Activated CD8-positive, alpha-beta memory T cell treated with anti-CD3 and anti-CD28 coated beads, Interleukin-2, amount 10 ng/mL, durations not matched to agents 7 days and 5 days (primary cell): Measurements from ENCODE around the gene GNLY. TPM values are rescaled to one million over a fixed set of nuclear protein-coding genes. Genes with fewer than 3 reads are reported as not detected.
"Not testable (repeated sequence)": the region's sequence is repeated elsewhere in the genome, so short reads cannot be mapped to it uniquely, and the experiment has no call there.

Source experiments
- ATAC-seq: fragments of 150-1000 bp; cut with Tn5 transposase; one replicate; pipeline ENCODE4 v1.10.0; 2021; ENCODE audit warnings: moderate library complexity
- CTCF ChIA-PET: fragments of 350-600 bp; sonication (Branson Sonifier 250); formaldehyde crosslinking; loops from one replicate; lab custom pipeline; 2021; ENCODE audit warnings: antibody characterized with exemption; lab: Charles Lee
- DNase-seq: peaks from one replicate; pipeline ENCODE4 v3.0.0-alpha.2; 2020
- H3K27ac Mint-ChIP-seq: one replicate; pipeline ENCODE4 v1.8.0; 2021; ENCODE audit warnings: mild to moderate bottlenecking, mixed read lengths
- H3K27me3 Mint-ChIP-seq: one replicate; pipeline ENCODE4 v1.8.0; 2021; ENCODE audit warnings: mixed read lengths
- H3K36me3 Mint-ChIP-seq: one replicate; pipeline ENCODE4 v1.8.0; 2021; ENCODE audit warnings: mild to moderate bottlenecking, mixed read lengths
- H3K4me1 Mint-ChIP-seq: one replicate; pipeline ENCODE4 v1.8.0; 2021; ENCODE audit warnings: mixed read lengths
- H3K4me3 Mint-ChIP-seq: one replicate; pipeline ENCODE4 v1.8.0; 2021; ENCODE audit warnings: mild to moderate bottlenecking, moderate library complexity, mixed read lengths
- H3K9me3 Mint-ChIP-seq: one replicate; pipeline ENCODE4 v1.8.0; 2022; ENCODE audit warnings: low read depth, mixed read lengths
- total RNA-seq, 2 experiments: library from RNA; stranded (reverse); gene quantifications; one replicate each; pipeline ENCODE4 v1.2.3, GENCODE V29; 2021

Gene GNLY
- total RNA-seq, 2 experiments from 2014 or later, result 364 to 1,915 TPM

GRCh38 chr2:85657399-85657798, 36.8 kb upstream of the GNLY start:
- not testable (repeated sequence) for H3K9me3 Mint-ChIP-seq, H3K27ac Mint-ChIP-seq, ATAC-seq, H3K27me3 Mint-ChIP-seq, DNase-seq, H3K4me3 Mint-ChIP-seq
- CTCF ChIA-PET, result interaction anchor here (1.0 to 3.8 kb wide), 4 partner anchors 9 to 156 kb away, joined by 3 to 15 read pairs (median 4); no protein-coding TSS in a partner anchor
- Mint-ChIP-seq H3K4me1 (peaks cover 24% of the 10 kb centered on the region), H3K36me3 (peaks cover 14% of the 10 kb centered on the region)

DNA sequence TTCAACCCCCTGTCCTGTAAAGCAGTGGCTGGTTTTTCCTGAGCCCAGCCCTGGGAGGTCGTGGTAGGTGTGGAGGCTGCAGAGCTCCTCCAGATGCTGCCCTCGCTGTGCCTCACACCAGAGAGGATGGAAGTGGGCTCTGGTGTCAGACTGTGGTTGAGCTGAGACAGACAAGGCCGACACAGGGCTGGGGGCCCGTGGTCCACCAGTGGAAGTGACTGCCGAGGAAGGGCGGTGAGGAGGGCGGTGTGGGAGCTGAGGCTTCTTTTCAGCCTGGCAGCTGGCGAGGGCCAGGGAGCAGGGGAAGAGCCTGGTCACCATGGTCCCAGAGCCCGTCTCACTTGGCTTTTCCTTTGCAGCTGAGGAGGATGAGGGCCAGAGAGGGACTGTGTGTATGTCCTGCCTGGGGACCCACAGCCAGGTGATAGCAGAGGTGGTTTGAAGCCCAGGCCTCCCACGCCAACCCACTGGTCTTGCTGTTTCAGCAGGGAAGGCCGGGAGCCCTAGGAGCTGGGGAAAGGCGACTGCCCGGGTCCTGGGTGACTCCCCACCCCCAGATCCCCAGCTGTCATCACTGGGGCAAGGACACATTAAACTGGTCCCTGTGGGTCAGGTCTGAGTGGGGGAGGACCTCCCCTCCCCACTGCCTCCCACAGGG, 34.7 kb upstream of the GNLY start:
- no peaks in the 10 kb centered on the region for H3K9me3 Mint-ChIP-seq
- peak overlapping the region; percentile 29 for H3K27ac Mint-ChIP-seq
- no peaks in the 10 kb centered on the region for H3K27me3 Mint-ChIP-seq
- no peak overlapping the region for H3K4me3 Mint-ChIP-seq
- peak; percentile 78 for ATAC-seq
- peaks cover 20% of the 10 kb centered on the region for H3K4me1 Mint-ChIP-seq
- CTCF ChIA-PET, result interaction anchor here (0.9 to 3.8 kb wide), 13 partner anchors 9 to 168 kb away, joined by 3 to 15 read pairs (median 4); no protein-coding TSS in a partner anchor
- H3K36me3 Mint-ChIP-seq, result peaks cover 5% of the 10 kb centered on the region
- peak; percentile 69 for DNase-seq

- H3K27me3 Mint-ChIP-seq, H3K36me3 Mint-ChIP-seq, H3K4me3 Mint-ChIP-seq, H3K9me3 Mint-ChIP-seq, ATAC-seq, H3K27ac Mint-ChIP-seq, DNase-seq: not testable (repeated sequence)
- CTCF ChIA-PET, result interaction anchor here (0.7 to 1.9 kb wide), 4 partner anchors 16 to 154 kb away, joined by 3 to 6 read pairs (median 4); no protein-coding TSS in a partner anchor
- H3K4me1 Mint-ChIP-seq, result peaks cover 20% of the 10 kb centered on the region
Measured at GRCh38 chr2:85660301-85660700, 33.9 kb upstream of the GNLY start.

DNA sequence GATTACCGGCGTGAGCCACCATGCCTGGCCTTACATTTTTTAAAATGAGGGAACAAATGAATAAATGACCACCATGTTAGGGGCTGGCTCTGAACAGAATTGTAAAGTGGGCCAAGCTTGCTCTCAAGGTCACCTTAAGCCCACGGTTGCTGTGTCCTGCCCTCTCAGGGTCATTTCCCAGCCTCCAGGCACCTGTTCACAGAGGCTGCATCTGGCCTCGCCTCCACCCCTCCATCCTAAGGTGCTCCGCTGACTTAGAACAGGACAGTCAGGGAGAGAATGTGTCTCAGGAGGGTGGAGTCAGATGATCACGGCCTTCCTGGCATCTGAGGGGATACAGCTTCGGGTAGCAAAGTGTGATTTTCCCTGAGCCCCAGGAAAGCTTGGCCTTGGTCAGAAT, 33.4 kb upstream of the GNLY start:
- H3K27ac Mint-ChIP-seq, result no peak overlapping the region

DNA sequence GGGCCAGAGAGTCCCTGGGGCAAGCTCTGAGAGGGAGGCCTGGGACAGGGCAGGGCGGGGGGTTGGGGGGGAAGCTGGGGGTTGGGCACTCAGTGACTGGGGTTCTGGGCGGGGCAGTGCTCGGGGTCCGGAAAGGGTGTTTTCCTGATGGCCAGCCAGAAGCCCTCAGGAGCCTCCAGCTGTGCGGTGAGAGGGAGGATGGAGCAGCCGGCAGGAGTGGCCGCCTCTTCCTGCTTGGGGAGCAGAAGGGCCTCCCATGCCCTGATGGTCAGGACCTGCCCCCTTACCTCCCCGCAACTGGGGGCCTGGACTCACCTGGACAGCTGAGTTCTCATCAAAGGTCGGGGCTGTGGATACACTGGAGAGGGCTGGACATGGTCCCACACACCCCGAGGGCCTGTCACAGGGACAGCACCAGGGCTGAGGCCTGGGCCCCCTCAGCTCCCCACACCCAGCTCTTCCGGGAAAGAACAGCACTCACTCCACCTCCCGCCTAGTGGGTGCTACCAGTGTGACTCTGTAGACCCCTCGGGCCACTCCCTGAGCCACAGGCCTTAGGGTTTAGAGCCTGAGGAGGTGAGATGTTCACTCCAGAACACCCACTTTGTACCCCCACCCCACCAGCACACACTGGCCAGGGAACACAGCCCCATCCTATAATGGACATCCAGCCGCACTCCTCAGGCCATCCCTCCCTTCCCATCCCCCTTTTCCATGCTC, 32.9 kb upstream of the GNLY start:
- ATAC-seq, result no peak
- H3K4me3 Mint-ChIP-seq, result no peak overlapping the region
- CTCF ChIA-PET, result interaction anchor here (1.6 to 1.9 kb wide), 2 partner anchors 17 to 153 kb away, joined by 5 to 6 read pairs; no protein-coding TSS in a partner anchor

More for the DNA sequence above, 33.4 kb upstream of the GNLY start:
- peaks cover 4% of the 10 kb centered on the region for H3K36me3 Mint-ChIP-seq
- DNase-seq (no peak), ATAC-seq (no peak)
- H3K4me3 Mint-ChIP-seq, result no peak overlapping the region
- peaks cover 20% of the 10 kb centered on the region for H3K4me1 Mint-ChIP-seq
- H3K9me3 Mint-ChIP-seq, result no peaks in the 10 kb centered on the region
- no peaks in the 10 kb centered on the region for H3K27me3 Mint-ChIP-seq
- CTCF ChIA-PET, result interaction anchor here (0.7 to 1.9 kb wide), 4 partner anchors 16 to 153 kb away, joined by 3 to 6 read pairs (median 4); no protein-coding TSS in a partner anchor

GRCh38 chr2:85662899-85663593, 31.1 kb upstream of the GNLY start:
- ATAC-seq (no peak), DNase-seq (no peak)
- Mint-ChIP-seq H3K27me3 (no peaks in the 10 kb centered on the region), H3K27ac (no peak overlapping the region), H3K36me3 (peaks cover 2% of the 10 kb centered on the region), H3K9me3 (no peaks in the 10 kb centered on the region), H3K4me1 (peaks cover 14% of the 10 kb centered on the region), H3K4me3 (no peak overlapping the region)
- CTCF ChIA-PET, result interaction anchor here (1.3 kb wide), 1 partner anchor 26 kb away, joined by 4 read pairs; no protein-coding TSS in a partner anchor

More for the DNA sequence above, 32.9 kb upstream of the GNLY start:
- no peak for DNase-seq
- H3K27ac Mint-ChIP-seq, result no peak overlapping the region
- H3K9me3 Mint-ChIP-seq, result no peaks in the 10 kb centered on the region
- H3K36me3 Mint-ChIP-seq, result peaks cover 4% of the 10 kb centered on the region
- H3K27me3 Mint-ChIP-seq, result no peaks in the 10 kb centered on the region
- H3K4me1 Mint-ChIP-seq, result peaks cover 15% of the 10 kb centered on the region

DNA sequence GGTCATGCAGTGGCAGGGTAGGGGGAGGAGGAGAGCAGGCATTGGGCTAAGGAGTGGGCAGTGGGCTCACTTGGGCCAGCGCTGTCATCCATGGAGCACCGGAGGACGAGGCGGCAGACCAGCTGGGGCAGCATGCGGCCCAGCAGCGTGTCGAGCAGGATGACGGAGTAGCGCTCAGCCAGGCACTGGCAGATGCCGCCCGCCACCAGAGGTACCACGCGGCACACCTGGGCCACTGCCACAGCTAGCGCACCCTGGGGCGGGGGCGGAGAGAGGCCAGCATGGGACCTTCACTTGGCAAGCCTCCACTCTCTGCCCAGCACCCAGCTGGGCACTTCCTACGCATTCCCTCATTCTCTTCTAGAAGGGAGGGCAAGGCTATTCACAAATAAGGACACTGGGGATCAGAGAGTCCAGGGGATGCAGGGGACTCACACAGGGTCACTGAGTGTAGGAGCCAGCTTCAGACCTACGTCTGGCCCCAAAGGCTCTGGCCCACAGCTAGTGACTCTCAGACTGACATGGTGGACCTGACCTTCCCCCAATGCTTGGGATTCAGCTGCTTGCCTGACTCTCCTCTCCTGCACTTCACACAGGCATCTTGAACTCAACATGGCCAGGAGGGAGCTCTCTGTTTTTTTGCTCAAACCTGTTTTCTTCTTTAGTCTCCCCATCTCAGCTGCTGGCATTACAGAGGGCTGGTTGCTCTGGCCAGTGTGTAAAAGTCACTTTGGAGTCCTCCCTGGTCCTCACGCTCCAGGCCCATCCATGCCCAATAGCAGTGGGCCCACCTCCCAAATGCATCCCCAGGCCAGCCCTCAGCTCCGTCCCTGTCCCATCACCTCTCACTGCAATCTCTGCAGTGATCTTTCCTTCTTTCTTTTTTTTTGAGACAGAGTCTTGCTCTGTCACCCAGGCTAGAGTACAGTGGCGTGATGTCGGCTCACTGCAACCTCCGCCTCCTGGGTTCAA, 30.3 kb upstream of the GNLY start:
- no peak for ATAC-seq
- H3K27me3 Mint-ChIP-seq, result no peaks in the 10 kb centered on the region
- peaks cover 11% of the 10 kb centered on the region for H3K4me1 Mint-ChIP-seq
- H3K4me3 Mint-ChIP-seq, result no peak overlapping the region
- CTCF ChIA-PET, result interaction anchor here (1.3 kb wide), 1 partner anchor 26 kb away, joined by 4 read pairs; no protein-coding TSS in a partner anchor
- H3K9me3 Mint-ChIP-seq, result no peaks in the 10 kb centered on the region
- H3K36me3 Mint-ChIP-seq, result peaks cover 2% of the 10 kb centered on the region
- no peak for DNase-seq
- no peak overlapping the region for H3K27ac Mint-ChIP-seq

GRCh38 chr2:85665264-85665937, 28.8 kb upstream of the GNLY start:
- ATAC-seq (no peak), DNase-seq (no peak)
- H3K9me3 Mint-ChIP-seq, result no peaks in the 10 kb centered on the region
- H3K27me3 Mint-ChIP-seq, result peaks cover under 1% of the 10 kb centered on the region
- peaks cover 2% of the 10 kb centered on the region for H3K4me1 Mint-ChIP-seq
- H3K4me3 Mint-ChIP-seq, result no peak overlapping the region
- H3K36me3 Mint-ChIP-seq, result no peaks in the 10 kb centered on the region
- no peak overlapping the region for H3K27ac Mint-ChIP-seq
- CTCF ChIA-PET, result no interaction called here

GRCh38 chr2:85666016-85666415, 28.1 kb upstream of the GNLY start:
- no peaks in the 10 kb centered on the region for H3K9me3 Mint-ChIP-seq
- H3K4me1 Mint-ChIP-seq, result peaks cover 3% of the 10 kb centered on the region
- ATAC-seq, result no peak
- H3K27ac Mint-ChIP-seq, result no peak overlapping the region
- CTCF ChIA-PET, result interaction anchor here (1.0 kb wide), 1 partner anchor 15 kb away, joined by 3 read pairs; no protein-coding TSS in a partner anchor
- H3K36me3 Mint-ChIP-seq, result no peaks in the 10 kb centered on the region
- DNase-seq, result no peak
- H3K4me3 Mint-ChIP-seq, result no peak overlapping the region
- peaks cover 2% of the 10 kb centered on the region for H3K27me3 Mint-ChIP-seq

GRCh38 chr2:85666435-85667316, 27.5 kb upstream of the GNLY start:
- CTCF ChIA-PET, result interaction anchor here (1.0 to 1.1 kb wide), 2 partner anchors 12 to 15 kb away, joined by 3 read pairs; no protein-coding TSS in a partner anchor
- Mint-ChIP-seq H3K27ac (no peak overlapping the region), H3K4me1 (peaks cover 5% of the 10 kb centered on the region), H3K27me3 (peaks cover 6% of the 10 kb centered on the region), H3K9me3 (no peaks in the 10 kb centered on the region), H3K36me3 (no peaks in the 10 kb centered on the region), H3K4me3 (no peak overlapping the region)
- ATAC-seq (no peak), DNase-seq (no peak)

DNA sequence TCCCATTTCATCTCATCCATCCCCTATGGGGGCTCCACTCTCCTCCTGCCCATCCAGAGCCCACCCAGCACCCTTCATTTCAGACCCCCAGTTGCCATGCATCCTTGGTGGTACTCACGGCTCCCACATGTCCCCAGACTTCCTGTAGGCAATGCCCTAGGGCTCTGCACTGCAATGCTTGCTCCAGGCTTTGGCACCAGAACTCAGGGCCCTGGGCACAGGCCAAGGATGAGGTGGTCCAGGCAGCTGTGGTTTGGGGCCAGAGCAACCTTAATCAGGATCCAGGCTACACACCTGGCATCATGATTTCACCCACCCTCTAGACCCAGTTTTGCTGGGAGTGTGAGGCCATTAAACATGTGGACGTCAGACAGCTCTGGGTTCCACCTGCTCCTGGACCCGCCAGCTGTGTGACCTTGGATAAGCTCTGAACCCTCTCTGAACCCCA, 26.6 kb upstream of the GNLY start:
- Mint-ChIP-seq H3K36me3 (no peaks in the 10 kb centered on the region), H3K9me3 (no peaks in the 10 kb centered on the region), H3K4me3 (no peak overlapping the region), H3K27me3 (peaks cover 6% of the 10 kb centered on the region), H3K4me1 (peaks cover 5% of the 10 kb centered on the region), H3K27ac (no peak overlapping the region)
- no peak for DNase-seq
- ATAC-seq, result no peak
- CTCF ChIA-PET, result interaction anchor here (0.8 to 1.7 kb wide), 4 partner anchors 11 to 38 kb away, joined by 3 to 5 read pairs (median 4); no protein-coding TSS in a partner anchor
